Activated CD8-positive, alpha-beta memory T cell treated with anti-CD3 and anti-CD28 coated beads for 48 hours (primary cell): ENCODE results near the gene ST8SIA4.
"Not testable (repeated sequence)": the region's sequence is repeated elsewhere in the genome, so short reads cannot be mapped to it uniquely, and the experiment has no call there.

ENCODE experiments used
- DNase-seq, 3 experiments: peaks; one replicate each; pipeline ENCODE4 v3.0.0-alpha.2; 2020; ENCODE audit warnings: low read depth in 2 of 3, low spot score in 2 of 3

ST8SIA4 gene

GRCh38 chr5:100788417-100788816 lies 114.7 kb downstream of the ST8SIA4 start:
- DNase-seq: no peak

DNA sequence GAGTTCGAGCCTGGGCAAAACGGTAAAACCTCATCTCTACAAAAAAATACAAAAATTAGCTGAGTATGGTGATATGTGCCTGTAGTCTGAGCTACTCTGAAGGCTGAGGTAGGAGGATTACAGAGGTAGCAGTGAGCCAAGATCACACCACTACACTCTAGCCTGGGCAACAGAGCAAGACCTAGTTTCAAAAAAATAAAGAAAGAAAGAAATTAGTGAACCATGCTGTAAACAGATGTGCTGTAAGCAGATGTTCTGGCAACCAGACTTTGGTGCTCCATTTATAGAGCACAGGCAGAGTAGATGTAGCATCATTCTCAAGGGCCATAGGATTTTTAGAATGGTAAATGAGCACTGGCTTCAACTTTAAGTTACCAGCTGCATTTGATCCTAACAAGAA lies 115.4 kb downstream of the ST8SIA4 start:
- DNase-seq: no peak

DNA sequence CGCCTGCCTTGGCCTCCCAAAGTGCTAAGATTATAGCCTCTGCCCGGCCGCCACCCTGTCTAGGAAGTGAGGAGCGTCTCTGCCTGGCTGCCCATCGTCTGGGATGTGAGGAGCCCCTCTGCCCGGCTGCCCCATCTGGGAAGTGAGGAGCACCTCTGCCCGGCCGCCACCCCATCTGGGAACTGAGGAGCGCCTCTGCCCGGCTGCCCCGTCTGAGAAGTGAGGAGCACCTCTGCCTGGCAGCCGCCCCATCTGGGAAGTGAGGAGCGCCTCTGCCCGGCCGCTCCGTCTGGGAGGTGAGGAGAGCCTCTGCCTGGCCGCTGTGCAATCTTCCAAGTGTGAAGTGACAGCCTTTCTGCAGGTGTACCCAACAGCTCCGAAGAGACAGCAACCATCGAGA lies 117.5 kb downstream of the ST8SIA4 start:
- not testable (repeated sequence) for DNase-seq

DNA sequence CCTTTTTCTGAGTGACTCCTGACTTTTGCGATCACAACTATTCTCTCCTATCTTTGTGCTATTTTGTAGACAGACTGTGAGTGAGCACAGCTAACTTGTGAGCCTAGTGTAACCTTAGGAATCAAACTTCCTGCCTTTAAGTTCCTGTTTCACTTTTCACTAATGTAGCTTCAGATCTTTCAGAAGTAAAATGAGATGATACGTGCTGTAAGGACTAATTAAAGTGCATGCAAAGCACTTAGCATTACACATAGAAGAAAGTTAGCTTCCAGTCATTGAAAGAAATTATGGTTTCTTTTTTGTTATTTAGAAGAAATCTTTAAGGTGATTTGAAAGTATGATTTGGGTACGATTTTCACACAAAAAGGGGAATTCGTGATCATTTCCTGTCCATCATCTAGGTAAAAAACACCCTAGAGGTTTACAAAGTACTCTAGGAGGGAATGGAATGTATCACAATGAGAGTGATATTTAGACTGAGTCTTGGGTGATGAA lies 122.7 kb downstream of the ST8SIA4 start:
- DNase-seq: no peak

DNA sequence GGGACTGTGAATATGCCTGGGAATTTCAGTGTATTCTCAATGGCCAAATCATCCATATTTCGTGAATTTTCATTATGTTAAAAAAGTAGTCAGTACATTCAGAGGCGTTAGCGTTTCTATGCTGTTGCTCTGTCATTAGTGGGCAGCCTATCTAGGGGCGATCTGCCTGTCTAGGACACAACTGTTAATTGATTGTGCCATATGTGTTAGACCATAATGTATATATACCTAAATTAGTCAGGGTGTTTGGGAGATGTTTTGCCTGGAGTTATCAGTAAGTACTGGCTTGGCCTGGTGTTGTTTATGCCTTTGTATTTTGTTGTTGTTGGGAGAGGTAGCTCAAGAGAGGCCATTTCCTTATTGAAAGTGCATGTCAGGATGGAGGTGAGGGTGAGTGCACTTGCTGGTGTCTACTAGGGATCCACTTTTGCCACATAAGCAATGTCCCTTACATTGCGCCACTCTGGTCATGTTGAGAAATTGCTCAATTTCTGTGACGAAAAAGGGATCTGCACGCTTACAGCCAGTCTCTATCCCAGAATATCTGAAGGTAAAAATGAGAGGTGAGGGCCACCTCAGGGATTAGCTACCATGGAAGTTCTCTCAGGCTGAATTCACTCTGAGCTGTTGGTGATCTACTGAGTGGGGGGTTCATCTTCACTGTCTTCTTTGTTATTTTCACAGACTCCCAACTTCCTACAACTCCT lies 123.3 kb downstream of the ST8SIA4 start:
- DNase-seq: no peak

DNA sequence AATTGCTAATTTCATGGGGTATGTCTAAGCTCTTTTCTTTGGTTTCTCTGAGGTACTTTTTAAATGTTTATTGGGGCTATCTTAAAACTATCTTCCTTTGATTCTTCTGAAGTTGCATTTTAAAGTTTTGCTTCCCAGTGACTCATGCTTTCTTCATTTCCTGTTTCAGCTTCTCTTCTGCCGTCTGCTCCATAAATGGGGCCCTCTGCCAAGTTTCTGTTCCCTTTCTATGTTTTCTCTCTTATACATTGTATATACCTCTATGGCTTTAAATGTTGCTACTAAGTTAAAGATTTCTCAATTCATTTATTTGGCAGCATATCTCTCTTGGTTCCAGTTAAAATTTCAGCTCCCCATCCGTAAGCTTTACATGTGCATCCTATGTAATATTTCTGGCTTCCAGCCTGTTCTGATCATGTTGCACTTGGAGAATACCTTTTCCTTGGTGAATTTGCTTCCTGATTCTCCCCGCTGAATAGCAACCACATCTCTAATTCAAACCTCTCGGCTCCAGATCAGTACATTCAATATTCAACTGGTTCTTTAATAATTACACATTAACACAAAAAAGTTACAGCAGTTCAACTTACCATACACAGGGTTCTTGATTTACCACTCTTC lies 125.3 kb downstream of the ST8SIA4 start:
- DNase-seq: no peak

DNA sequence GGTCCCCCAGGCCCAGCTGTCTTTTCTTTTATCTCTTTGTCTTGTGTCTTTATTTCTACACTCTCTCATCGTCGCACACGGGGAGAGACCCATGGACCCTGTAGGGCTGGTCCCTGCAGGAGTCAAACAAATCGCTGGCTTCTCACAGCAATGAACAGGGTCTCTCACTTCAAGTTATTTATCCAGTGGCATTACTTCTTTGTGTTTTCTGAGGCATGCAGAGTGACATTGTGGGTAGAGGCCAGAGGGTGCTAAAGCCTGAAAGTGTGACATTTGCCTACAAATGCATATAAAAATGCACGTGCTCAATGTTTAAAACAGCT lies 127.6 kb downstream of the ST8SIA4 start:
- DNase-seq: no peak

- DNase-seq: no peak
Observed at GRCh38 chr5:100772548-100772947, 130.5 kb downstream of the ST8SIA4 start.

- no peak for DNase-seq
Observed at GRCh38 chr5:100772006-100772405, 131.1 kb downstream of the ST8SIA4 start.

DNA sequence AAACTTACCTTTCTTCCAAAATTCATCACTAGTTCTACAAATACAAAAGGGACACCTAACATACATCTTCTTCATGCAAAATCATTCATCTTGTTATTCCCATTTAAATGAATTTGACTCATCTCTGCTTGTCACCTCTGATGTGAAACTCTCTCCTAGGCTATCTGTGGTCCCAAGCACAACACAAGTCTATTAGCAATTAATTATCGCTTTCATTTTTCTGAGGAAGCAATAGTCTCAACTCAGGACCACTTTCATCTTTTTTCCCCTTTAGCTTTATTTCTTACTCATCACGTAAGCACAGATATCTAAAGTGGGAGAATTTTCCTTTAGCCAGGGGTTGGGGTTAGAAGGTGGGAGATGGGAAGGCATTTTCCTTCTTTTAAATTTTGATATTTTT lies 131.9 kb downstream of the ST8SIA4 start:
- DNase-seq: no peak

DNA sequence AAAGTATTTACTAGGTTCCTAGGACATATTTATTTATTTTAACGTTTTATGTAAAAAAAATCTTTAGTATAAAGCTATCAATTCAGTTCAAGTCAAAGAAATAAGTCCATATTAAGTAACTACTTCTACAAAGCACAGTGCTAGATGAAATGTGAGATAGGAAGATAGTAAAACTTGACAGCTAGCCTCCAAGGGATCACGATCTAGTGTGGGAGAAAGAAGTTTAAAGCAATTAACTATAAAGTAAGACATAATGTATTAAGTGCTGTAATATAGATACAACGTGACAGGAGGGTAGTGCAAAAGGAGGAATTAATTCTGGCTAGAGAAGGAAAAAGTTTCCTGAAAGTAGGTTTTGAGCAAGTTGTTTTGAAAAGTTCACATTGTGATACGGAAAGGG lies 134.9 kb downstream of the ST8SIA4 start:
- DNase-seq: no peak

DNA sequence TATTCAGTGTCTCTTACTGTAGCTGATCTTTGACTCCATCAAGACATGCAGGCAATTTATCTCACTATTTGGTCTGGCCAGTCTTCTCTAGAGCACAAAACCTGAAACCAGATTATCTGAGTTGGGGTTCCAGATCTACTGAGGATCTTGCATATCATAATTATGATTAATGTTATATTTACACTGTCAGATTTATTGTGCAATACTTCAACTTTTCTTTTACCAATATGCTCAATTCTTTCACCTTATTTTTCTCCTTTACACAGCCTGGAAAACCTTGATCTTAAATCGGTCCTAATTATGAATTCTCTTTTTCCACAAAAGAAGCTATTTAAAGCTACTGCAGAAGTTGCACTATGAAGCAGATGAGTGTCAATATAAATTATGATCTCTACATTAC lies 140.1 kb downstream of the ST8SIA4 start:
- DNase-seq: no peak

DNA sequence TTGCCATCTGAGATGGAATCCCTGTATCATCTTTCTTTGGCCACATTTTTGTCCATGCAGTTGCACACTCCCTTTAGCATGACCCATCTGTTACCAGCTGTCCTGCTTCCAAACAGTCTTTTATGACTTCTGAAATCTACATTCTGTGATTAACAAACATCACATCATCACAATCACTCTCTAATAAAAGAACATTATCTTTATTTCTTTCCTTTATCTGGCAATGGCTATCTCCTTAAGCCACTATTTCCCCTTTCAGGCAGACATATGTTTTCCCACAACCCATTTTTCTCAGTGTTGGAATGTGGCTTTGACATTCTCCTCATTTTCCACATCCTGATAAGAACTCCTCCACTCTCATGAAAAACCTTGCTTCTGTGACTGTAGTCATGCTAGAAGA lies 141.0 kb downstream of the ST8SIA4 start:
- DNase-seq: no peak

DNA sequence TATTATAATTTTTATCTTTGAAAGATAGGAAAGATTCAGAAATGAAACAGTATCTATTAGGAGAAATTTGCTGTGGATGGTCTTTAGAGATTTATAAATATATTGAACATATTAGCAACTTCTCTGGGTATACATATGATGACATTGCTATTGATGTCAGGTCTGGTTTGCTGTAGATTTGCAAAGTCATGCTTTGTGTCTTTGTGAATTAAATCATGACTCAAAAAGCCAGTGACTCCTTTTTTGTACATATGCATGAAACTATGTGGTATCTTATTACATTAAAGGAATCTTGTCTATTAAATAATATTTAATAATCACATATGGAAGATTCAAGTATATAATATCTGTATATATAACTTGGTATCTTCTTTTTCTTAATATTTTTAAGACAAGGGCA lies 141.9 kb downstream of the ST8SIA4 start:
- DNase-seq: no peak

GRCh38 chr5:100760688-100761087 lies 142.4 kb downstream of the ST8SIA4 start:
- DNase-seq: no peak

DNA sequence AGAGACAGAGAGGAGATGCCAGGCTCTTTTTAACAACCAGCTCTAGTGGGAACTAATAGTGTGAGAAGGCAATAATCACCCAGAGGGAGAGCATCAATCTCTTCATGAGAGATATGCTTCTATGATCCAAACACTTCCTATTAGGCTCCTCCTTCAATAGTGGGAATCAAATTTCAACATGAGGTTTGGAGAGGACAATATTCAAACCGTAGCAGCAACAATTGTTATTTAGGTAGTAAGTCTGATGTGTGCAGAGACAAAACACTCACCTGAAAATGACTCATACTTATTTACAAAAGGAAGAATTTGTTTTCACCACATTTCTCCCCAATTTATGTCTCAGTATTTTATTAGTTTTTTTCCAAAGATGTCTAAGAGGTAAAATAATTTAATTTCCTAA lies 144.3 kb downstream of the ST8SIA4 start:
- no peak for DNase-seq

- DNase-seq: no peak
Observed at GRCh38 chr5:100758306-100758705, 144.8 kb downstream of the ST8SIA4 start.

DNA sequence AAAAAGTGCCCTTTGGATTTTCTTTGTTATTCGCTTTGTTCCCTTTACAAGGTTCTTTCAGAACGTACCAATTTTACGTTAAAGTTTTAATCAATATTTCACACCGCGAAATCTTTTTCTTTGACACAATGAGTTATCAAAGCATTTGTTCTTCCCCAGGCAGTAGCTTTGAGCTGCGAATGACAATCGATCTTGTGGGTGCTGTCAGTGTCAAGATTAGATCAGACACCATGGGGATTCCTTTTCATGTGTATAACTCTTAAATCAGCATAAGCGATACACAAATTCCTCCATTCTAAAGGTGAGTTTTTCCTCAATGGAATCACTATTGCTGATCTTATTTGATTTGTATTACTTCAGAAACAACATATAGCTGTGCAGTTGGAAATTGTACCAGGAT lies 145.5 kb downstream of the ST8SIA4 start:
- DNase-seq: no peak
